Kidney epithelial cell (primary cell): ENCODE results near the gene PEX19. TPM values are rescaled to one million over a fixed set of nuclear protein-coding genes. Genes with fewer than 3 reads are reported as not detected.
"Not testable (repeated sequence)": the region's sequence is repeated elsewhere in the genome, so short reads cannot be mapped to it uniquely, and the experiment has no call there.

Experiments
- DNase-seq: peaks from one replicate; pipeline ENCODE4 v3.0.0-alpha.2; 2010; ENCODE audit warnings: low read depth
- H3K27me3 ChIP-seq: 2 replicates; pipeline ENCODE4 v1.6.0; 2011; ENCODE audit warnings: low read length; ENCODE audit not compliant: control insufficient read depth, insufficient read depth
- H3K36me3 ChIP-seq: 2 replicates; pipeline ENCODE4 v1.5.1; 2011; ENCODE audit warnings: low read length; ENCODE audit not compliant: control insufficient read depth, insufficient read depth
- H3K4me3 ChIP-seq: 2 replicates; pipeline ENCODE4 v1.5.1; 2011; ENCODE audit warnings: low read depth, mild to moderate bottlenecking, control low read depth, low read length
- CTCF ChIP-seq: IDR thresholded peaks from 2 replicates; pipeline ENCODE4 v1.5.1; 2011; ENCODE audit warnings: mild to moderate bottlenecking, moderate library complexity, low read length, control low read depth, inconsistent platforms; ENCODE audit not compliant: insufficient read depth, poor library complexity, severe bottlenecking
- total RNA-seq: library from RNA; depleted of rRNA; stranded (reverse); fragments of >200 nt; gene quantifications from 2 replicates; pipeline ENCODE4 v1.2.3, GENCODE V29; 2015

The PEX19 gene
- total RNA-seq, 1 donor from 2014 or later: 45.8 TPM

GRCh38 chr1:160307118-160307791 lies 22.3 kb upstream of the PEX19 start:
- H3K27me3 ChIP-seq: no peaks in the 10 kb centered on the region
- H3K4me3 ChIP-seq: no peak overlapping the region
- no peak for DNase-seq
- no peak for TF ChIP-seq CTCF
- H3K36me3 ChIP-seq: peaks cover 2% of the 10 kb centered on the region

- no peak for TF ChIP-seq CTCF
- H3K4me3 ChIP-seq: no peak overlapping the region
- H3K36me3 ChIP-seq: peaks cover 3% of the 10 kb centered on the region
- DNase-seq: no peak
- no peaks in the 10 kb centered on the region for H3K27me3 ChIP-seq
Measured at GRCh38 chr1:160300173-160300572, 15.2 kb upstream of the PEX19 start.

DNA sequence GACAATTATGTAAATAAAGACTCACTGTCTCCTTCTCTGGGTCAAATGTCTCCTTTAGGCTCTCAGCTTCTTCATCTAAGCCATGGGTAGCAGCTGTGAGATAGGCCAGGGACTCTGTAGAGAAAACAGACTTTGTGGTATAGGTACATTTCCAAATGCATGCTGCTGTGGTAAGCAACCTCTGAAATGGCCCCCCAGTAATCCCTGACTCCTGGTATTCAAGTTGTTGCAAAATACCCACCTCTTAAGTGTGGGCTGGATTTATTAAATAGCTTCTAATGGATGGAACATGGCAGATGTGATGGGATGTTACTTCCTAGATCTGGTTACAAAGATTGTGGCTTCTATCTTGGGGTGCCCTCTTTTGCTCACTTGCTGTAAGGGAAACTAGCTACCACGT lies 11.1 kb upstream of the PEX19 start:
- no peak for DNase-seq
- no peak overlapping the region for H3K4me3 ChIP-seq
- no peaks in the 10 kb centered on the region for H3K27me3 ChIP-seq
- no peak for TF ChIP-seq CTCF
- H3K36me3 ChIP-seq: peaks cover 6% of the 10 kb centered on the region

DNA sequence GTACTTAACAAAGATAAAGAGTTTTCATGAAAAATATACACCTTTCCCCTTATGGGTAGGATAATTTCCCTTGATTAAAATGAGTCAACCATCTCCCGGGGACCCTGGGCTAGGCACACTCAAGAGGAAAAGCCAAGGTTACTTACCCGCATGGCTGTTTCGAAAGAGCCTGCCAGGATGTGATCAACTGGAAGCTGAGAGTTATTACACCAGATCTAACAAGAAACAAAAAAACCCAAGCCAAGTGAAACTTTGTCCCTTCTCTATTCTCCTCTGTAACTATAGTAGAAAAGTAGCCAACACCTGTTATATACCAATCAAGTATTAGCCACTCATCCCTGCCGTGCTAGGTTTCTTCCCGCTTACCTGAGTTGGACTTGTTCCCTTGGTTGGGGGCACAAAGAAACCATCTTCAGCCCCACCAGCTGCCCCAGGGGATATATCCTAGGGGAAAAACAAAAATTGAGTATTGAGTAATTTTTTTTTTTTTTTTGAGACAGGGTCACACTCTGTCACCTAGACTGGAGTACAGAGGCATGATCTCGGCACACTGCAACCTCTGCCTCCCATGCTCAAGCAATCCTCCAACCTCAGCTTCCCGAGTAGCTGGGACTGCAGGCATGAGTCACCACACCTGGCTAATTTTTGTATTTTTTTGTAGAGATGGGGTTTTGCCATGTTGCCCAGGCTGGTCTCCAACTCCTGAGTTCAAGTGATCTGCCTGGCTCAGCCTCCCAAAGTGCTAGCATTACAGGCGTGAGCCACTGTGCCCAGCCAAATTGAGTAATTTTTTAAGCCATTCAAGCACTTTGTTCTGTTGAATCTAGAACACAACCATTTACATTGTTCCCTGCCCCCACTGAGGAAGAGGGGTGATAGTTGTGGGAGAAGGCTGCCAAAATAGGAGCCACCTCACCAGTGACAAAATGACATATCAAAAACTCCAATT lies 8.4 kb upstream of the PEX19 start:
- no peak for DNase-seq
- Histone ChIP-seq H3K4me3 (no peak overlapping the region), H3K36me3 (peaks cover 7% of the 10 kb centered on the region), H3K27me3 (no peaks in the 10 kb centered on the region)
- TF ChIP-seq CTCF: no peak

GRCh38 chr1:160291248-160292220 lies 6.6 kb upstream of the PEX19 start:
- Histone ChIP-seq H3K27me3 (no peaks in the 10 kb centered on the region), H3K36me3 (peaks cover 6% of the 10 kb centered on the region), H3K4me3 (no peak overlapping the region)
- DNase-seq: peak; percentile 52
- TF ChIP-seq CTCF: peak; percentile 73

DNA sequence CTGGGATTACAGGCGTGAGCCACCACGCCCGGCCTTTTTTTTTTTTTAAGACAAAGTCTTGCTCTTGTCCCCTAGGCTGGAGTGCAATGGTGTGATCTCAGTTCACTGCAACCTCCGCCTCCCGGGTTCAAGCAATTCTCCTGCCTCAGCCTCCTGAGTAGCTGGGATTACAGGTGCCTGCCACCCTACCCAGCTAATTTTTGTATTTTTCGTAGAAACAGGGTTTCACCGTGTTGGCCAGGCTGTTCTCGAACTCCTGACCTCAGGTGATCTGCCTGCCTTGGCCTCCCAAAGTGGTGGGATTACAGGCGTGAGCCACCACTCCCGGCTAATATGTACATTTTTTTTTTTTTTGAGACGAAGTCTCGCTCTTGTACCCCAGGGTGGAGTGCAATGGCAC lies 2.8 kb upstream of the PEX19 start:
- DNase-seq, H3K27me3 ChIP-seq, H3K36me3 ChIP-seq, H3K4me3 ChIP-seq: not testable (repeated sequence)
